T-cell (primary cell): ENCODE results near the gene CSGALNACT2. TPM values are rescaled to one million over a fixed set of nuclear protein-coding genes. Genes with fewer than 3 reads are reported as not detected.

Experiments used
- ATAC-seq, 4 experiments: fragments of 200-7000 bp in 3 of 4; fragments of 150-1000 bp in 1 of 4; cut with Tn5 transposase; replicated peaks in 1 of 4; 1 replicate in 3 of 4; 2 replicates in 1 of 4; pipeline ENCODE4 v1.10.0; 2021; ENCODE audit warnings: moderate library complexity in 3 of 4, mild to moderate bottlenecking in 2 of 4, moderate number of reproducible peaks in 1 of 4
- CTCF ChIA-PET, 2 donors: fragments of 300-600 bp; sonication (Branson Sonifier 250); formaldehyde crosslinking; loops; one replicate each; lab custom pipeline; 2022; ENCODE audit warnings: antibody characterized with exemption in 2 of 2; lab: Charles Lee
- POLR2A ChIA-PET, 2 donors: fragments of 300-600 bp; sonication (Branson Sonifier 250); formaldehyde crosslinking; loops; one replicate each; lab custom pipeline; 2022; ENCODE audit warnings: antibody characterized with exemption in 2 of 2; lab: Charles Lee
- DNase-seq, 35 experiments: peaks; one replicate each; pipeline versions ENCODE4 v3.0.0 to v3.0.0-alpha.2; 2013 to 2023
- H3K27ac ChIP-seq: one replicate; pipeline ENCODE4 v1.5.1; 2013; ENCODE audit warnings: low read length
- H3K27me3 ChIP-seq, 2 experiments: replicated peaks in 1 of 2; 1 replicate in 1 of 2; 2 replicates in 1 of 2; pipeline versions ENCODE4 v1.6.1 to v1.7.0; 2013; ENCODE audit warnings: low read length in 1 of 2, mixed read lengths in 1 of 2; ENCODE audit not compliant: control insufficient read depth in 2 of 2, insufficient read depth in 2 of 2; ENCODE audit errors: extremely low read depth in 1 of 2
- H3K36me3 ChIP-seq, 2 donors: 1 replicate in 1 of 2; 2 replicates in 1 of 2; pipeline versions ENCODE4 v1.6.1 to v1.7.0; 2013; ENCODE audit warnings: low read length in 1 of 2; ENCODE audit not compliant: control insufficient read depth in 2 of 2, insufficient read depth in 1 of 2; ENCODE audit errors: extremely low read depth in 1 of 2
- H3K4me1 ChIP-seq, 2 experiments: 1 replicate in 1 of 2; 2 replicates in 1 of 2; pipeline versions ENCODE4 v1.6.1 to v1.7.0; 2013; ENCODE audit warnings: low read length in 2 of 2, mixed read lengths in 1 of 2; ENCODE audit not compliant: insufficient read depth in 2 of 2, control insufficient read depth in 1 of 2; ENCODE audit errors: extremely low read depth in 1 of 2
- H3K4me3 ChIP-seq, 2 donors: 1 replicate in 1 of 2; 2 replicates in 1 of 2; pipeline versions ENCODE4 v1.5.1 to v1.7.0; 2013; ENCODE audit warnings: mild to moderate bottlenecking in 2 of 2, low read length in 1 of 2, moderate library complexity in 1 of 2; ENCODE audit not compliant: control insufficient read depth in 1 of 2; ENCODE audit errors: extremely low read depth in 1 of 2
- H3K9me3 ChIP-seq: 2 replicates; pipeline ENCODE4 v1.7.0; 2013
- H3K27ac Mint-ChIP-seq, 2 donors: one replicate each; pipeline ENCODE4 v1.8.0; 2020 to 2021; ENCODE audit warnings: mild to moderate bottlenecking in 2 of 2, mixed read lengths in 2 of 2
- H3K27me3 Mint-ChIP-seq, 2 donors: one replicate each; pipeline ENCODE4 v1.8.0; 2021 to 2022; ENCODE audit warnings: mixed read lengths in 2 of 2
- H3K36me3 Mint-ChIP-seq: one replicate; pipeline ENCODE4 v1.8.0; 2021; ENCODE audit warnings: mixed read lengths
- H3K4me1 Mint-ChIP-seq, 3 donors: one replicate each; pipeline ENCODE4 v1.8.0; 2020 to 2022; ENCODE audit warnings: mixed read lengths in 3 of 3, mild to moderate bottlenecking in 1 of 3
- H3K4me3 Mint-ChIP-seq, 3 donors: one replicate each; pipeline ENCODE4 v1.8.0; 2020 to 2022; ENCODE audit warnings: mild to moderate bottlenecking in 3 of 3, mixed read lengths in 3 of 3, moderate library complexity in 3 of 3
- H3K9me3 Mint-ChIP-seq, 3 donors: one replicate each; pipeline ENCODE4 v1.8.0; 2020 to 2022; ENCODE audit warnings: mixed read lengths in 3 of 3
- WGBS: methylation state at CpG from one replicate; pipeline ENCODE4 v1.1.5; 2013; ENCODE audit warnings: missing lambda C conversion rate; ENCODE audit not compliant: insufficient coverage; 5-methylcytosine and 5-hydroxymethylcytosine counted together
- total RNA-seq, 35 experiments: library from RNA in 6 of 35; stranded (reverse) in 6 of 35; fragments of 120-200 nt in 1 of 35; gene quantifications; one replicate each; pipeline versions ENCODE4 v1.2.1 to v1.2.4 and lab custom pipeline; 2013 to 2026

CSGALNACT2 gene
- total RNA-seq, 5 donors from 2014 or later (not counting 1 experiment from before 2014, with no cell fraction given), result 36.5 to 46.1 (median 41.9) TPM

DNA sequence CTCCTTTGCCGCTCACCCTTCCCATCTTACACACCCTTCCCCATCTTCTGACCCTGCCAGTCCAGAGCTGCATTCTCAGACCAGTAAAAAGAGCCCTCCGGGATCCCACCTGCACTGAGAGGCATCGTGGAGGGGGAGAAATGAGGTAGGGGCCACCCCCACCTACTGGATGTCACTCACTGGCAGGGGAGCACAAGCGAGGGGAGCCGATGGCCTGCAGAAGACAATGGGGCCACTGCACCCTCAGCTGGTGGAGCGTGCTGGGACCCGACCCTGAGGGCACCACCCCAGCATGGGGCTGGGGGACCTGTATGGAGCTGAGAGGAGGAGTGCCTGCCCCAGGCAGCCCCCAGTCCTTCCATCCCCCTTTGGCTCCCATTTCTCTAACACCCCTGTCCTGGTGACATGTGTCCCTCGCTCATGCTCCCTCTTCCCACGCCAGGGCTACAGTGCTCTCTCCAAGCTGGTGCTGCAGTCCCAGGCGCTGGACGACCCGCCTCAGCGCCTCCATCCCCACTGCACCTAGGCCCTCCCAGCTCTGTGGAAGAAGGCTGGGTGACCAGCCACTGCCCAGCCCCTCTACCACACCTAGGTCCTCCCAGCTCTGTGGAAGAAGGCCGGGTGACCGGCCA, 78.8 kb downstream of the CSGALNACT2 start:
- WGBS, result 95% methylated on average over 6 of the region's 15 CpGs

DNA sequence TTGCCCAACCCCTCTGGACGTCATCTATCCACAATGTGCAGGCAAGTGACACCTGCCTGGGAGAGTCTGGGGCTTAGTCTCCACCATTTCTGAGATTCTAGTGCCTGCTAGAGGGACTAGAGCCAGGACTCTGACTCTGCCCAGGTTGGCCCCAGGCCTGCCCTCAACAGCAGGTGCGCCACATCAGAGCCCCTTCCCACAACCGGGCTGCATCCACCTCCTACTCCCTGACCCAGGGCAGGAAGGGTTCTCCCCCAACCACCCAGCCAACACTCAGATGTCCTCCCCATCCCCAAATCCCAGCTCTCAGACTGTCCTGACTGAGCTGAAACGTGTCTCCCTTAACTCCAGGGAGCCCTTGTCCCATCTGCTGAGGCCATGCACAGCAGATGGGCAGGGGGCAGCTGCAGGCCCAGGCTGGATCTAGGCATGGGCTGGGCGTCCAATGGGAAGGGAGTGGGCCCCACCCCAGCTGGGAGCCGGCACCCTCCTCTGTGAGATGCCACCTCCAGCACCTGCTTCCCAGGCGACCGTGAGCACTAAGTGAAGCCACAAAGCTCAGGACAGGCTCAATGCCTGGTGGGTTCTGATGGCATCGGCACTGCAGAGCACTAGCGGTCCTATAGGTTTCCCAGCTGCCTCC, 79.4 kb downstream of the CSGALNACT2 start:
- Mint-ChIP-seq H3K4me1 (peaks cover 0 to 5% (median 0%) of the 10 kb centered on the region in 3 donors), H3K36me3 (no peaks in the 10 kb centered on the region), H3K27me3 (peaks cover 0 to 2% of the 10 kb centered on the region in 2 donors), H3K9me3 (no peaks in the 10 kb centered on the region), H3K27ac (no peak overlapping the region), H3K4me3 (no peak overlapping the region)
- no peaks in the 10 kb centered on the region for H3K9me3 ChIP-seq
- no peaks in the 10 kb centered on the region for H3K36me3 ChIP-seq
- H3K27me3 ChIP-seq, result peaks cover 0 to 13% of the 10 kb centered on the region in 2 experiments
- H3K4me3 ChIP-seq, result no peak overlapping the region
- H3K4me1 ChIP-seq, result peaks cover 0 to 13% of the 10 kb centered on the region in 2 experiments
- WGBS, result 88% methylated on average over 10 of the region's 10 CpGs
- ATAC-seq (no peak), DNase-seq (no peak)
- ChIA-PET POLR2A (no interaction called here), CTCF (no interaction called here)
- H3K27ac ChIP-seq, result no peak overlapping the region

More for the DNA sequence above, 78.8 kb downstream of the CSGALNACT2 start:
- H3K36me3 ChIP-seq, result no peaks in the 10 kb centered on the region
- H3K4me3 ChIP-seq, result no peak overlapping the region
- Mint-ChIP-seq H3K36me3 (no peaks in the 10 kb centered on the region), H3K27me3 (peaks cover 0 to 2% of the 10 kb centered on the region in 2 donors), H3K27ac (no peak overlapping the region), H3K4me3 (no peak overlapping the region), H3K4me1 (peaks cover 0 to 5% (median 0%) of the 10 kb centered on the region in 3 donors), H3K9me3 (no peaks in the 10 kb centered on the region)
- CTCF ChIA-PET, result no interaction called here
- ATAC-seq, result no peak
- peaks cover 0 to 13% of the 10 kb centered on the region in 2 experiments for H3K27me3 ChIP-seq
- H3K27ac ChIP-seq, result no peak overlapping the region
- H3K4me1 ChIP-seq, result peaks cover 0 to 13% of the 10 kb centered on the region in 2 experiments
- no peaks in the 10 kb centered on the region for H3K9me3 ChIP-seq
- DNase-seq, result no peak
- POLR2A ChIA-PET, result interaction anchor here in 1 of 2 donors (0.5 kb wide), 1 partner anchor 14 kb away, joined by 10 read pairs; no protein-coding TSS in a partner anchor

GRCh38 chr10:43218206-43218950, 80.1 kb downstream of the CSGALNACT2 start:
- H3K27ac ChIP-seq, result no peak overlapping the region
- H3K4me1 ChIP-seq, result peaks cover 0 to 13% of the 10 kb centered on the region in 2 experiments
- Mint-ChIP-seq H3K27ac (no peak overlapping the region), H3K9me3 (no peaks in the 10 kb centered on the region), H3K36me3 (no peaks in the 10 kb centered on the region), H3K4me3 (no peak overlapping the region), H3K27me3 (peaks cover 0 to 2% of the 10 kb centered on the region in 2 donors), H3K4me1 (peaks cover 0 to 5% (median 0%) of the 10 kb centered on the region in 3 donors)
- H3K27me3 ChIP-seq, result peaks cover 0 to 13% of the 10 kb centered on the region in 2 experiments
- ChIA-PET POLR2A (no interaction called here), CTCF (no interaction called here)
- no peaks in the 10 kb centered on the region for H3K9me3 ChIP-seq
- H3K36me3 ChIP-seq, result no peaks in the 10 kb centered on the region
- 92% methylated on average over 14 of the region's 18 CpGs for WGBS
- ATAC-seq, result no peak
- no peak overlapping the region for H3K4me3 ChIP-seq
- DNase-seq, result no peak

- H3K27me3 Mint-ChIP-seq, result peaks cover 0 to 2% of the 10 kb centered on the region in 2 donors
- 93% methylated on average over 7 of the region's 18 CpGs for WGBS
- ATAC-seq (no peak), DNase-seq (no peak)
- no peaks in the 10 kb centered on the region for H3K36me3 ChIP-seq
- H3K27me3 ChIP-seq, result peaks cover 0 to 13% of the 10 kb centered on the region in 2 experiments
- no peaks in the 10 kb centered on the region for H3K9me3 Mint-ChIP-seq
- no peaks in the 10 kb centered on the region for H3K36me3 Mint-ChIP-seq
- no peak overlapping the region for H3K4me3 Mint-ChIP-seq
- peaks cover 0 to 13% of the 10 kb centered on the region in 2 experiments for H3K4me1 ChIP-seq
- H3K27ac Mint-ChIP-seq, result no peak overlapping the region
- CTCF ChIA-PET, result no interaction called here
- no peak overlapping the region for H3K4me3 ChIP-seq
- H3K9me3 ChIP-seq, result no peaks in the 10 kb centered on the region
- H3K27ac ChIP-seq, result no peak overlapping the region
- POLR2A ChIA-PET, result no interaction called here
- peaks cover 0 to 5% (median 0%) of the 10 kb centered on the region in 3 donors for H3K4me1 Mint-ChIP-seq
Observed at GRCh38 chr10:43218951-43219837, 80.9 kb downstream of the CSGALNACT2 start.

DNA sequence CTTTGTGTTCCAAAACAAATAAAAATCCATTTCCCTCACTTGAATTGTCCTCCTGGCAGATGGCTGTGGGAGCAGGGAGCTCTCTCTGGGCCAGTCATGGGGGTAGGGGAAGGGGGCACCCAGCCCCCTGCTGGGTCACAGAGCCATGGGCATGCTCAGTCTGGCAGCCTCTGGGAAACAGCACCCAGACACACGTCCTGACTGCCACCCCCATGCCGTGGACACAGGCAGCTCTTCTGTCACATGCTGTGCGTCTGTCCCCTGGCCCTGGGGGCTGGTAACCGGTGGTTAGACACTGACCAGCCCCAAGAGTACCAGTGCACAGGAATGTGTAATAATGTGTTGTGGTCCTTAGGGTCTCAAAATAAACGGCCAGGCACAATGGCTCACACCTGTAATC, 81.6 kb downstream of the CSGALNACT2 start:
- Mint-ChIP-seq H3K9me3 (no peaks in the 10 kb centered on the region), H3K4me3 (no peak overlapping the region), H3K36me3 (no peaks in the 10 kb centered on the region), H3K27me3 (peaks cover 0 to 2% of the 10 kb centered on the region in 2 donors), H3K27ac (no peak overlapping the region), H3K4me1 (peaks cover under 1 to 6% (median 2%) of the 10 kb centered on the region in 3 donors)
- no peak overlapping the region for H3K4me3 ChIP-seq
- WGBS, result 67% methylated on average over 2 of the region's 5 CpGs
- ChIA-PET CTCF (interaction anchor here in 1 of 2 donors (0.6 kb wide), 1 partner anchor 12 kb away, joined by 4 read pairs; no protein-coding TSS in a partner anchor), POLR2A (no interaction called here)
- H3K9me3 ChIP-seq, result no peaks in the 10 kb centered on the region
- no peak for DNase-seq
- peaks cover 0 to 13% of the 10 kb centered on the region in 2 experiments for H3K4me1 ChIP-seq
- no peaks in the 10 kb centered on the region for H3K36me3 ChIP-seq
- H3K27me3 ChIP-seq, result peaks cover 0 to 13% of the 10 kb centered on the region in 2 experiments
- no peak overlapping the region for H3K27ac ChIP-seq
- no peak for ATAC-seq
